Measurements from ENCODE around the gene CAVIN3. TPM values are rescaled to one million over a fixed set of nuclear protein-coding genes. Genes with fewer than 3 reads are reported as not detected.

Gene CAVIN3
- total RNA-seq, 1 donor from 2014 or later, result 2.9 TPM

- Histone ChIP-seq H3K27ac (no peak overlapping the region), H3K27me3 (no peaks in the 10 kb centered on the region), H2AFZ (replicated peaks) (no peak overlapping the region), H3K4me1 (peaks cover 62% of the 10 kb centered on the region), H3K79me2 (ENCODE audit: low read depth) (no peaks in the 10 kb centered on the region), H4K20me1 (ENCODE audit: low read depth) (no peaks in the 10 kb centered on the region), H3F3A (ENCODE audit: low read depth) (peaks cover 19% of the 10 kb centered on the region), H3K9me3 (ENCODE audit: low read depth) (no peaks in the 10 kb centered on the region), H3K36me3 (no peaks in the 10 kb centered on the region), H3K4me2 (no peak overlapping the region), H3K4me3 (no peak overlapping the region), H3K9ac (no peak overlapping the region)
- Mint-ChIP-seq H3K36me3 (no peaks in the 10 kb centered on the region), H3K27me3 (ENCODE audit: insufficient read depth, low read depth) (peaks cover 11% of the 10 kb centered on the region), H3K4me3 (no peak overlapping the region), H3K4me1 (peaks cover 32% of the 10 kb centered on the region), H3K27ac (no peak overlapping the region), H3K9me3 (no peaks in the 10 kb centered on the region)
- TF ChIP-seq EZH2 (IDR thresholded peaks at IDR 0.05), result no peak
- TF ChIP-seq, protein P1, sequence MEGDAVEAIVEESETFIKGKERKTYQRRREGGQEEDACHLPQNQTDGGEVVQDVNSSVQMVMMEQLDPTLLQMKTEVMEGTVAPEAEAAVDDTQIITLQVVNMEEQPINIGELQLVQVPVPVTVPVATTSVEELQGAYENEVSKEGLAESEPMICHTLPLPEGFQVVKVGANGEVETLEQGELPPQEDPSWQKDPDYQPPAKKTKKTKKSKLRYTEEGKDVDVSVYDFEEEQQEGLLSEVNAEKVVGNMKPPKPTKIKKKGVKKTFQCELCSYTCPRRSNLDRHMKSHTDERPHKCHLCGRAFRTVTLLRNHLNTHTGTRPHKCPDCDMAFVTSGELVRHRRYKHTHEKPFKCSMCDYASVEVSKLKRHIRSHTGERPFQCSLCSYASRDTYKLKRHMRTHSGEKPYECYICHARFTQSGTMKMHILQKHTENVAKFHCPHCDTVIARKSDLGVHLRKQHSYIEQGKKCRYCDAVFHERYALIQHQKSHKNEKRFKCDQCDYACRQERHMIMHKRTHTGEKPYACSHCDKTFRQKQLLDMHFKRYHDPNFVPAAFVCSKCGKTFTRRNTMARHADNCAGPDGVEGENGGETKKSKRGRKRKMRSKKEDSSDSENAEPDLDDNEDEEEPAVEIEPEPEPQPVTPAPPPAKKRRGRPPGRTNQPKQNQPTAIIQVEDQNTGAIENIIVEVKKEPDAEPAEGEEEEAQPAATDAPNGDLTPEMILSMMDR (IDR thresholded peaks at IDR 0.05), result no peak
- no peak for TF ChIP-seq EZH2phosphoT487 (IDR thresholded peaks at IDR 0.05)
- DNase-seq (ENCODE audit: low spot score), result no peak
Measured at GRCh38 chr11:6300325-6300724, 20.0 kb downstream of the CAVIN3 start.

- H3K27me3 Mint-ChIP-seq (ENCODE audit: insufficient read depth, low read depth), result peaks cover 14% of the 10 kb centered on the region
- no peak overlapping the region for H3K4me3 Mint-ChIP-seq
- H3K4me1 Mint-ChIP-seq, result peaks cover 27% of the 10 kb centered on the region
Measured at GRCh38 chr11:6298605-6299004, 21.7 kb downstream of the CAVIN3 start.

DNA sequence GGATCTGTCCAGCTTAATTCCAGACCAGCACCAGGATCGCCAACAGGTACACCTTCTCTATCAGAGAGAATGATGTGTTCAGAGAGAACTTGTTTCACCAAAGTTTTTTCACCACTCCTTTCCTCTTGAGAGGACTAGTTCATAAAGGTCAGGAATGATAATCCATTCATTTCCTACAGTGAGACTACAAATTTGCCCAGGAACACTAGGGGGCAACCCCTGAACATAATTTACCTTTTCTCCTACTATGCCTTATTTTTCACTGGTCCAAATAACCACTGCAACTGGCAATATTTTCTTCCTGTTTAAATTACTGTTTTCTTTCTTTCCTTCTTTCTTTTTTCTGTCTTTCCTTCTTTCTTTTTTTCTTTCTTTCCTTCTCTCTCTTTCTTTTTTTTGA is 22.5 kb downstream of the CAVIN3 start:
- Histone ChIP-seq H3K4me3 (no peak overlapping the region), H3K27me3 (no peaks in the 10 kb centered on the region), H2AFZ (replicated peaks) (no peak overlapping the region), H3K4me2 (no peak overlapping the region), H3K27ac (no peak overlapping the region), H3K79me2 (ENCODE audit: low read depth) (no peaks in the 10 kb centered on the region), H3K9me3 (ENCODE audit: low read depth) (no peaks in the 10 kb centered on the region), H3F3A (ENCODE audit: low read depth) (peaks cover 7% of the 10 kb centered on the region), H4K20me1 (ENCODE audit: low read depth) (no peaks in the 10 kb centered on the region), H3K9ac (no peak overlapping the region), H3K4me1 (peaks cover 41% of the 10 kb centered on the region), H3K36me3 (no peaks in the 10 kb centered on the region)
- no peak for DNase-seq (ENCODE audit: low spot score)
- Mint-ChIP-seq H3K27me3 (ENCODE audit: insufficient read depth, low read depth) (peaks cover 14% of the 10 kb centered on the region), H3K4me3 (no peak overlapping the region), H3K4me1 (peaks cover 20% of the 10 kb centered on the region), H3K9me3 (no peaks in the 10 kb centered on the region), H3K36me3 (no peaks in the 10 kb centered on the region), H3K27ac (no peak overlapping the region)
- no peak for TF ChIP-seq EZH2 (IDR thresholded peaks at IDR 0.05)
- TF ChIP-seq, protein P1 (IDR thresholded peaks at IDR 0.05), result peak; percentile 41

More at GRCh38 chr11:6298605-6299004, 21.7 kb downstream of the CAVIN3 start:
- Mint-ChIP-seq H3K27ac (no peak overlapping the region), H3K9me3 (no peaks in the 10 kb centered on the region), H3K36me3 (no peaks in the 10 kb centered on the region)
- no peaks in the 10 kb centered on the region for H3K36me3 ChIP-seq
- peak; percentile 77 for DNase-seq (ENCODE audit: low spot score)
- H2AFZ ChIP-seq (replicated peaks), result no peak overlapping the region
- H3K4me1 ChIP-seq, result peaks cover 48% of the 10 kb centered on the region
- peaks cover 14% of the 10 kb centered on the region for H3F3A ChIP-seq (ENCODE audit: low read depth)
- H3K79me2 ChIP-seq (ENCODE audit: low read depth), result no peaks in the 10 kb centered on the region
- H3K27ac ChIP-seq, result no peak overlapping the region
- no peak overlapping the region for H3K4me2 ChIP-seq
- H3K27me3 ChIP-seq, result no peaks in the 10 kb centered on the region
- no peak overlapping the region for H3K4me3 ChIP-seq
- no peaks in the 10 kb centered on the region for H4K20me1 ChIP-seq (ENCODE audit: low read depth)
- no peak overlapping the region for H3K9ac ChIP-seq
- no peak for TF ChIP-seq EZH2phosphoT487 (IDR thresholded peaks at IDR 0.05)
- TF ChIP-seq, protein P1 (IDR thresholded peaks at IDR 0.05), result peak; percentile 76
- no peaks in the 10 kb centered on the region for H3K9me3 ChIP-seq (ENCODE audit: low read depth)

Measured in neural progenitor cell (in vitro differentiated cells).